Stomach (tissue), 19 donors: ENCODE results near the gene ZDHHC9. TPM values are rescaled to one million over a fixed set of nuclear protein-coding genes. Genes with fewer than 3 reads are reported as not detected.

Experiments
- DNase-seq, 2 donors: peaks; one replicate each; pipeline versions ENCODE4 v3.0.0 to v3.0.0-alpha.2; 2013 to 2019
- H3K27ac ChIP-seq, 5 donors: fragments of 200-600 bp in 4 of 5; sonication (generic) in 4 of 5; one replicate each; pipeline ENCODE4 v1.5.1; 2013 to 2019; ENCODE audit warnings: mild to moderate bottlenecking in 1 of 5, moderate library complexity in 1 of 5
- H3K27me3 ChIP-seq, 3 donors: fragments of 200-600 bp; sonication (generic); one replicate each; pipeline ENCODE4 v1.5.1; 2017 to 2019; ENCODE audit warnings: mixed run types in 1 of 3
- H3K36me3 ChIP-seq, 4 donors: fragments of 200-600 bp; sonication (generic); 1 replicate in 3 of 4; 2 replicates in 1 of 4; pipeline ENCODE4 v1.5.1; 2016 to 2019
- H3K4me1 ChIP-seq, 4 donors: fragments of 200-600 bp; sonication (generic); one replicate each; pipeline ENCODE4 v1.5.1; 2016 to 2019
- H3K4me3 ChIP-seq, 4 donors: fragments of 200-600 bp; sonication (generic) in 3 of 4; one replicate each; pipeline ENCODE4 v1.5.1; 2016 to 2019; ENCODE audit warnings: mild to moderate bottlenecking in 1 of 4
- H3K9me3 ChIP-seq, 4 donors: fragments of 200-600 bp; sonication (generic); one replicate each; pipeline ENCODE4 v1.5.1; 2016 to 2019
- EP300 ChIP-seq: sonication (generic); formaldehyde crosslinking; IDR thresholded peaks from one replicate; pipeline ENCODE4 v1.6.1; 2017; ENCODE audit warnings: antibody characterized with exemption
- POLR2A ChIP-seq, 4 donors: fragments of 450-650 bp; IDR thresholded peaks; one replicate each; pipeline ENCODE4 v1.6.1; 2016; ENCODE audit warnings: antibody characterized with exemption in 4 of 4, control low read depth in 2 of 4, mild to moderate bottlenecking in 1 of 4, moderate library complexity in 1 of 4
- POLR2AphosphoS5 ChIP-seq, 3 donors: sonication (generic); formaldehyde crosslinking; IDR thresholded peaks; one replicate each; pipeline ENCODE4 v1.6.1; 2016; ENCODE audit warnings: antibody characterized with exemption in 3 of 3
- WGBS, 5 donors: extraction: QIAGEN DNeasy Blood & Tissue Kit in 3 of 5; methylation state at CpG; one replicate each; pipeline versions ENCODE4 v1.1.5 to v1.1.7; 2013 to 2018; 5-methylcytosine and 5-hydroxymethylcytosine counted together
- intact Hi-C: fragments of 100-400 bp; cut with DNase I; formaldehyde crosslinking; loops from one replicate; pipeline ENCODE4 v1.15.1; 2023; ENCODE audit warnings: low total_unique reads
- long read RNA-seq, 10 donors: transcript quantifications; one replicate each; lab custom pipeline, GENCODE V29; 2026
- polyA plus RNA-seq, 3 donors: library from polyadenylated mRNA; stranded (reverse); fragments of 200-250 nt; gene quantifications; one replicate each; pipeline ENCODE4 v1.2.3, GENCODE V29; 2013
- total RNA-seq, 5 donors: library from RNA; depleted of rRNA; stranded (reverse); fragments of >200 nt; gene quantifications; one replicate each; pipeline versions ENCODE4 v1.1.0 to v1.2.3, GENCODE V29; 2014 to 2016
- TF ChIP-seq, protein P1 (sequence below), 7 experiments: fragments of 450-650 bp in 4 of 7; fragments of 200-600 bp in 3 of 7; sonication (generic) in 3 of 7; IDR thresholded peaks; one replicate each; pipeline ENCODE4 v1.5.1; 2016 to 2019; ENCODE audit warnings: antibody characterized with exemption in 7 of 7, control low read depth in 2 of 7, mild to moderate bottlenecking in 1 of 7
- donor health status: healthy with polysubstance abuse.
- donor health status: Bipolar disorder and iron deficiency.
- donor health status: healthy.

The ZDHHC9 gene
- total RNA-seq = 10 to 100 TPM in 4 of 5 donors, not detected in 1; 17.4 to 30.1 (median 27.7) TPM
- 1 to 10 TPM; 8.1 to 9.5 (median 8.7) TPM for polyA plus RNA-seq
- long read RNA-seq, donor 1, full-length matches to known transcripts = 1 of 1 reads
- long read RNA-seq, donor 1, partial matches to known transcripts = 0 of 1 reads
- long read RNA-seq, donor 1, other reads (novel, unspliced or antisense) = 0 of 1 reads
- long read RNA-seq, donor 2, full-length matches to known transcripts = 5 of 5 reads
- long read RNA-seq, donor 2, partial matches to known transcripts = 0 of 5 reads
- long read RNA-seq, donor 2, other reads (novel, unspliced or antisense) = 0 of 5 reads
- long read RNA-seq, donor 3, full-length matches to known transcripts = 2 of 2 reads
- long read RNA-seq, donor 3, partial matches to known transcripts = 0 of 2 reads
- long read RNA-seq, donor 3, other reads (novel, unspliced or antisense) = 0 of 2 reads
- long read RNA-seq, donor 4 = 0 reads
- long read RNA-seq, donor 5, full-length matches to known transcripts = 3 of 3 reads
- long read RNA-seq, donor 5, partial matches to known transcripts = 0 of 3 reads
- long read RNA-seq, donor 5, other reads (novel, unspliced or antisense) = 0 of 3 reads
- long read RNA-seq, donor 6, full-length matches to known transcripts = 14 of 14 reads
- long read RNA-seq, donor 6, partial matches to known transcripts = 0 of 14 reads
- long read RNA-seq, donor 6, other reads (novel, unspliced or antisense) = 0 of 14 reads
- long read RNA-seq, donor 7, full-length matches to known transcripts = 2 of 2 reads
- long read RNA-seq, donor 7, partial matches to known transcripts = 0 of 2 reads
- long read RNA-seq, donor 7, other reads (novel, unspliced or antisense) = 0 of 2 reads
- long read RNA-seq, donor 8, full-length matches to known transcripts = 6 of 6 reads
- long read RNA-seq, donor 8, partial matches to known transcripts = 0 of 6 reads
- long read RNA-seq, donor 8, other reads (novel, unspliced or antisense) = 0 of 6 reads
- long read RNA-seq, donor 9, full-length matches to known transcripts = 7 of 7 reads
- long read RNA-seq, donor 9, partial matches to known transcripts = 0 of 7 reads
- long read RNA-seq, donor 9, other reads (novel, unspliced or antisense) = 0 of 7 reads
- long read RNA-seq, donor 10, full-length matches to known transcripts = 3 of 3 reads
- long read RNA-seq, donor 10, partial matches to known transcripts = 0 of 3 reads
- long read RNA-seq, donor 10, other reads (novel, unspliced or antisense) = 0 of 3 reads

DNA sequence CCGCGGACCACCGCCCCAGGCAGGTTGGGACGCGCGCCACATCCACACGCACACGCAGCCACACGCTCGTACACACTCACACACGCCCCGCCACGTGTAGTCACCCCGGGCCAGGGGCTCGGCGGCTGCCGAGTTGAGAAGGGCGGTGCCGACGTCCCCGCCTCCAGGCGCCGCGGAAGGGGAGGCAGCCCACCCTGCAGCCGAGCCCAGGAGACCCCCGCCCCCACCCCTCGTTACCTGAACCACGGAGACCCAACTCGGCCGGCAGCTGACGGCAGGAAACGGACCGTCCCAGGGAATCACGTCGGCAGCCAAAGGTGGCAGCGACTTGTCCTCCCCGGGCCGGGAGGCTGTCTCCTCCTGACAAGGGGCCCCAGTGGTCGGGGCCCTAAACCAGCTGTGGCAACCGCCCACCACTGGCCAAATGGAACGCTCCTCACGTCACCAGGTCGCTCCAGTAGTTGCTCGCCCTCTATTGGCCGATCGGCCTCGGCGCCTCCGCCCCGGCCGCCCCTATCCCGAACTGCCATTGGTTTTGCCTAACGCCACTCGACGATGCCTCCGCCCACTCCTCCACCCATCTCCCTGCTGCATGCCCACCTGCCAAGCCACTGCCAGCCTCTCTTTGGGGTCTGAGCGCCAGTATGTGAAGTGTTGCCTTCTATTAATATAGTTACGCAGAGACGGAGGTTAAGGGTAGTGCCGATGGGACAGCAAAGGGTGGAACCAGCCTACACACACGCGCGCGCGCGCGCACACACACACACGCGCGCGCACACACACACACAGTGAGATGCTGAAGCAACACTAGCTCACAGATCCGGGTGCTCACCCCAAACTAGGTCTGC, at the start of gene ZDHHC9:
TSS of gene ZDHHC9 (minus strand) at position 428 of the 848 bp plus-strand sequence. CDS start 1,941 bp downstream, outside the sequence.
- DNase-seq = peak; percentile 89 to 96
- intact Hi-C loops = no loop called here
- H3K27ac ChIP-seq = peak within 1 kb of the TSS; percentile 84 to 94 (median 88)
- TF ChIP-seq POLR2AphosphoS5 (IDR thresholded peaks at IDR 0.05) (peak; percentile 13 to 51 (median 31)), EP300 (no peak), POLR2A (IDR thresholded peaks at IDR 0.05) (peak in 1 of 4 donors; percentile 30)
- TF ChIP-seq, protein P1, sequence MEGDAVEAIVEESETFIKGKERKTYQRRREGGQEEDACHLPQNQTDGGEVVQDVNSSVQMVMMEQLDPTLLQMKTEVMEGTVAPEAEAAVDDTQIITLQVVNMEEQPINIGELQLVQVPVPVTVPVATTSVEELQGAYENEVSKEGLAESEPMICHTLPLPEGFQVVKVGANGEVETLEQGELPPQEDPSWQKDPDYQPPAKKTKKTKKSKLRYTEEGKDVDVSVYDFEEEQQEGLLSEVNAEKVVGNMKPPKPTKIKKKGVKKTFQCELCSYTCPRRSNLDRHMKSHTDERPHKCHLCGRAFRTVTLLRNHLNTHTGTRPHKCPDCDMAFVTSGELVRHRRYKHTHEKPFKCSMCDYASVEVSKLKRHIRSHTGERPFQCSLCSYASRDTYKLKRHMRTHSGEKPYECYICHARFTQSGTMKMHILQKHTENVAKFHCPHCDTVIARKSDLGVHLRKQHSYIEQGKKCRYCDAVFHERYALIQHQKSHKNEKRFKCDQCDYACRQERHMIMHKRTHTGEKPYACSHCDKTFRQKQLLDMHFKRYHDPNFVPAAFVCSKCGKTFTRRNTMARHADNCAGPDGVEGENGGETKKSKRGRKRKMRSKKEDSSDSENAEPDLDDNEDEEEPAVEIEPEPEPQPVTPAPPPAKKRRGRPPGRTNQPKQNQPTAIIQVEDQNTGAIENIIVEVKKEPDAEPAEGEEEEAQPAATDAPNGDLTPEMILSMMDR (IDR thresholded peaks at IDR 0.05) = peak in 1 of 7 experiments; percentile 9
- no peaks in the 10 kb centered on the region for H3K9me3 ChIP-seq
- WGBS, 5 donors = 0 to 54% (median 8%) methylated on average over 14 to 66 of the region's 72 CpGs
- H3K4me1 ChIP-seq = peaks cover 0 to 33% (median 6%) of the 10 kb centered on the region in 4 donors
- H3K4me3 ChIP-seq = peak within 1 kb of the TSS; percentile 59 to 73 (median 72)
- no peaks in the 10 kb centered on the region for H3K36me3 ChIP-seq
- no peaks in the 10 kb centered on the region for H3K27me3 ChIP-seq

DNA sequence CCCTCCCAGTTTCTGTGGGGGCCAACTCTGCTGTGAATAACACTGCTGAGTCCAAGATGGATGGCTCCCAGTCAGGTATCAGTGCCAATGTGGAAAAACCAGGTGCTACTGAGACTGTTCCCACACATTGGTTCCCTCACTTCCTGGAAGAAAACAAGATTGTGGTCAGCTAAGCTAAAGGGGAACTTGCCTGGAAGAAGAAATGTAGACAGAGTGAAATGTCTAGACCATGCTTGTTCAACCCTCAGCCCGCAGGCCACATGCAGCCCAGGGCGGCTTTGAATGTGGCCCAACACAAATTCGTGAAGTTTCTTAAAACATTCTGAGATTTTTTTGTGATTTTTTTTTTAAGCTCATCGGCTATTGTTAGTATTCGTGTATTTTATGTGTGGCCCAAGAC, 33.7 kb upstream of the ZDHHC9 start:
- H3K4me1 ChIP-seq = no peaks in the 10 kb centered on the region
- no peaks in the 10 kb centered on the region for H3K36me3 ChIP-seq
- H3K27ac ChIP-seq = no peak overlapping the region
- no peak for DNase-seq
- intact Hi-C loops = no loop called here
- H3K27me3 ChIP-seq = peaks cover 0 to 6% (median 0%) of the 10 kb centered on the region in 3 donors
- TF ChIP-seq, protein P1 (IDR thresholded peaks at IDR 0.05) = no peak
- no peak for TF ChIP-seq POLR2A (IDR thresholded peaks at IDR 0.05)
- no peak for TF ChIP-seq POLR2AphosphoS5 (IDR thresholded peaks at IDR 0.05)
- TF ChIP-seq EP300 = no peak
- H3K4me3 ChIP-seq = no peak overlapping the region
- 86 to 96% (median 92%) methylated on average over 5 of the region's 5 CpGs for WGBS, 5 donors
- H3K9me3 ChIP-seq = peaks cover 0 to 7% (median 0%) of the 10 kb centered on the region in 4 donors

DNA sequence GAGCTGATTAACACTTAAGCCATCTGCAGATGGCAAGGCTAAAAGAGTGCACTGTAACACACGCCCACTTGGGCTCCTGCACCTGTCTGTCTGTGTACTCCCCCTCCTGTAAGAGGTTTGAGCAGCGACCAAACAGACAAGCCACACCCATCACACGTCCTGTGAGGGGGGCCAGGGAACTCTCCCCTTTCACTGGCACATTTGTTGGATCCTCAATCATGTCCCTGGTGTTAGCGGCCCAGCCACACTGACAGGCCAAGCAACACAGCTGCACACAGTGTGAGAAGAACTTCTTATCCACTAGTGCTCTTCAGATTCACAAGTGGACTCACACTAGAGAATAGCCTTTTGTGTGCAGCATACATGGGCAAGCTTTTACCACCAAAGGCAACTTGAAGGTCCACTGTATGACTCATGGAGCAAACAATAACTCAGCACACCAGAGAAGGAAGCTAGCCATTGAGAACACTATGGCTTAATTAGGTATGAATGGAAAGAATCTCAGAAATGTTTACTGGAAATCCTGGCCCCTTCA, 33.2 kb upstream of the ZDHHC9 start:
- TF ChIP-seq POLR2A (IDR thresholded peaks at IDR 0.05) = no peak
- TF ChIP-seq EP300 = no peak
- TF ChIP-seq POLR2AphosphoS5 (IDR thresholded peaks at IDR 0.05) = no peak
- TF ChIP-seq, protein P1 (IDR thresholded peaks at IDR 0.05) = no peak
- intact Hi-C loops = no loop called here
- WGBS, 5 donors = 36 to 52% (median 47%) methylated on average over 2 to 4 of the region's 4 CpGs
- peak in 1 of 2 donors; percentile 5 for DNase-seq
- Histone ChIP-seq H3K27me3 (peaks cover 0 to 6% (median 0%) of the 10 kb centered on the region in 3 donors), H3K4me1 (no peaks in the 10 kb centered on the region), H3K4me3 (no peak overlapping the region), H3K36me3 (no peaks in the 10 kb centered on the region), H3K9me3 (peaks cover 0 to 7% (median 0%) of the 10 kb centered on the region in 4 donors), H3K27ac (no peak overlapping the region)
